ENCODE results near the gene UBXN4.

- no peak for TF ChIP-seq POLR2AphosphoS5 (IDR thresholded peaks at IDR 0.05; ENCODE audit: low read depth, low read length)
- no peak for TF ChIP-seq POLR2A (IDR thresholded peaks at IDR 0.05; ENCODE audit: low read depth, low read length)
These were observed 3.9 kb downstream of the UBXN4 start for GRCh38 chr2:135745545-135745944.
